Measurements from ENCODE around the gene MYBPHL.

The MYBPHL gene

GRCh38 chr1:109263597-109264378 lies 43.0 kb downstream of the MYBPHL start:
- DNase-seq, result peak; percentile 80

- DNase-seq, result no peak
These were observed 43.6 kb downstream of the MYBPHL start for GRCh38 chr1:109263234-109263596.

GRCh38 chr1:109262231-109263055 lies 44.4 kb downstream of the MYBPHL start:
- no peak for DNase-seq

- no peak for DNase-seq
These were observed 45.2 kb downstream of the MYBPHL start for GRCh38 chr1:109261578-109261977.

GRCh38 chr1:109261006-109261405 lies 45.8 kb downstream of the MYBPHL start:
- no peak for DNase-seq

- peak; percentile 39 for DNase-seq
These were observed 46.9 kb downstream of the MYBPHL start for GRCh38 chr1:109259674-109260557.

- peak; percentile 39 for DNase-seq
These were observed 48.0 kb downstream of the MYBPHL start for GRCh38 chr1:109258481-109259466.

- no peak for DNase-seq
These were observed 49.0 kb downstream of the MYBPHL start for GRCh38 chr1:109257682-109258421.

- DNase-seq, result no peak
These were observed 49.7 kb downstream of the MYBPHL start for GRCh38 chr1:109256971-109257681.

GRCh38 chr1:109256085-109256484 lies 50.7 kb downstream of the MYBPHL start:
- DNase-seq, result peak; percentile 67

GRCh38 chr1:109255678-109256077 lies 51.1 kb downstream of the MYBPHL start:
- peak; percentile 90 for DNase-seq

GRCh38 chr1:109255097-109255651 lies 51.6 kb downstream of the MYBPHL start:
- DNase-seq, result peak; percentile 85

- DNase-seq, result peak; percentile 50
These were observed 52.2 kb downstream of the MYBPHL start for GRCh38 chr1:109254621-109255096.

GRCh38 chr1:109253803-109254620 lies 52.8 kb downstream of the MYBPHL start:
- peak; percentile 45 for DNase-seq

GRCh38 chr1:109252893-109253802 lies 53.7 kb downstream of the MYBPHL start:
- no peak for DNase-seq

- no peak for DNase-seq
These were observed 54.5 kb downstream of the MYBPHL start for GRCh38 chr1:109252167-109252892.
